Measurements from ENCODE around the gene ZDHHC9. TPM values are rescaled to one million over a fixed set of nuclear protein-coding genes. Genes with fewer than 3 reads are reported as not detected.

ZDHHC9 gene
- total RNA-seq, 4 donors from 2014 or later = 32.5 to 60.1 (median 41.6) TPM

GRCh38 chrX:129761596-129761995, 82.1 kb downstream of the ZDHHC9 start:
- H3K4me1 ChIP-seq = no peaks in the 10 kb centered on the region
- TF ChIP-seq EP300 (IDR thresholded peaks at IDR 0.05) (no peak), POLR2AphosphoS5 (IDR thresholded peaks at IDR 0.05) (no peak), POLR2A (IDR thresholded peaks at IDR 0.05) (no peak), CTCF (IDR thresholded peaks at IDR 0.05) (no peak)
- 69% methylated on average over 3 of the region's 4 CpGs for WGBS

GRCh38 chrX:129760981-129761380, 82.7 kb downstream of the ZDHHC9 start:
- DNase-seq (ENCODE audit: low spot score in 2 of 2) = no peak
- no peaks in the 10 kb centered on the region for H3K27me3 ChIP-seq
- no peaks in the 10 kb centered on the region for H3K9me3 ChIP-seq
- no peak overlapping the region for H3K27ac ChIP-seq
- H3K36me3 ChIP-seq = no peaks in the 10 kb centered on the region
- WGBS = 91% methylated on average over 5 of the region's 6 CpGs
- no peak for TF ChIP-seq POLR2A (IDR thresholded peaks at IDR 0.05)
- TF ChIP-seq CTCF (IDR thresholded peaks at IDR 0.05) = no peak
- no peak for TF ChIP-seq EP300 (IDR thresholded peaks at IDR 0.05)
- no peak for TF ChIP-seq POLR2AphosphoS5 (IDR thresholded peaks at IDR 0.05)
- H3K4me3 ChIP-seq = no peak overlapping the region
- H3K4me1 ChIP-seq = no peaks in the 10 kb centered on the region

More at GRCh38 chrX:129761596-129761995, 82.1 kb downstream of the ZDHHC9 start:
- Histone ChIP-seq H3K36me3 (no peaks in the 10 kb centered on the region), H3K4me3 (no peak overlapping the region), H3K9me3 (no peaks in the 10 kb centered on the region), H3K27ac (no peak overlapping the region), H3K27me3 (no peaks in the 10 kb centered on the region)
- no peak for DNase-seq (ENCODE audit: low spot score in 2 of 2)

GRCh38 chrX:129760155-129760554, 83.5 kb downstream of the ZDHHC9 start:
- Histone ChIP-seq H3K27me3 (no peaks in the 10 kb centered on the region), H3K4me3 (no peak overlapping the region), H3K36me3 (no peaks in the 10 kb centered on the region), H3K27ac (no peak overlapping the region), H3K4me1 (no peaks in the 10 kb centered on the region), H3K9me3 (no peaks in the 10 kb centered on the region)
- 82% methylated on average over 2 of the region's 9 CpGs for WGBS
- DNase-seq (ENCODE audit: low spot score in 2 of 2) = no peak
- no peak for TF ChIP-seq POLR2AphosphoS5 (IDR thresholded peaks at IDR 0.05)
- no peak for TF ChIP-seq EP300 (IDR thresholded peaks at IDR 0.05)
- TF ChIP-seq CTCF (IDR thresholded peaks at IDR 0.05) = no peak
- no peak for TF ChIP-seq POLR2A (IDR thresholded peaks at IDR 0.05)

GRCh38 chrX:129759576-129760061, 84.1 kb downstream of the ZDHHC9 start:
- 62% methylated on average over 12 of the region's 14 CpGs for WGBS

GRCh38 chrX:129755779-129756650, 87.7 kb downstream of the ZDHHC9 start:
- Histone ChIP-seq H3K4me3 (no peak overlapping the region), H3K27ac (no peak overlapping the region), H3K9me3 (no peaks in the 10 kb centered on the region), H3K4me1 (no peaks in the 10 kb centered on the region), H3K27me3 (no peaks in the 10 kb centered on the region), H3K36me3 (no peaks in the 10 kb centered on the region)
- no peak for TF ChIP-seq POLR2A (IDR thresholded peaks at IDR 0.05)
- WGBS = 84% methylated on average over 12 of the region's 18 CpGs
- no peak for DNase-seq (ENCODE audit: low spot score in 2 of 2)

More at GRCh38 chrX:129759576-129760061, 84.1 kb downstream of the ZDHHC9 start:
- no peak for TF ChIP-seq POLR2AphosphoS5 (IDR thresholded peaks at IDR 0.05)
- H3K4me3 ChIP-seq = no peak overlapping the region
- no peaks in the 10 kb centered on the region for H3K9me3 ChIP-seq
- DNase-seq (ENCODE audit: low spot score in 2 of 2) = no peak
- H3K27me3 ChIP-seq = no peaks in the 10 kb centered on the region
- no peaks in the 10 kb centered on the region for H3K4me1 ChIP-seq
- H3K36me3 ChIP-seq = no peaks in the 10 kb centered on the region
- H3K27ac ChIP-seq = no peak overlapping the region
